Hippocampal formation (tissue), 2 donors: ENCODE data around the gene GAL3ST2.
A peak's percentile ranks its signal among the peaks of the same experiment; 100 is the strongest.
"Not testable (repeated sequence)": the region's sequence is repeated elsewhere in the genome, so short reads cannot be mapped to it uniquely, and the experiment has no call there.

ENCODE experiments used
- DNase-seq, 2 donors: peaks; one replicate each; lab custom pipeline; 2025; lab: John Stamatoyannopoulos, UW

Gene GAL3ST2

DNA sequence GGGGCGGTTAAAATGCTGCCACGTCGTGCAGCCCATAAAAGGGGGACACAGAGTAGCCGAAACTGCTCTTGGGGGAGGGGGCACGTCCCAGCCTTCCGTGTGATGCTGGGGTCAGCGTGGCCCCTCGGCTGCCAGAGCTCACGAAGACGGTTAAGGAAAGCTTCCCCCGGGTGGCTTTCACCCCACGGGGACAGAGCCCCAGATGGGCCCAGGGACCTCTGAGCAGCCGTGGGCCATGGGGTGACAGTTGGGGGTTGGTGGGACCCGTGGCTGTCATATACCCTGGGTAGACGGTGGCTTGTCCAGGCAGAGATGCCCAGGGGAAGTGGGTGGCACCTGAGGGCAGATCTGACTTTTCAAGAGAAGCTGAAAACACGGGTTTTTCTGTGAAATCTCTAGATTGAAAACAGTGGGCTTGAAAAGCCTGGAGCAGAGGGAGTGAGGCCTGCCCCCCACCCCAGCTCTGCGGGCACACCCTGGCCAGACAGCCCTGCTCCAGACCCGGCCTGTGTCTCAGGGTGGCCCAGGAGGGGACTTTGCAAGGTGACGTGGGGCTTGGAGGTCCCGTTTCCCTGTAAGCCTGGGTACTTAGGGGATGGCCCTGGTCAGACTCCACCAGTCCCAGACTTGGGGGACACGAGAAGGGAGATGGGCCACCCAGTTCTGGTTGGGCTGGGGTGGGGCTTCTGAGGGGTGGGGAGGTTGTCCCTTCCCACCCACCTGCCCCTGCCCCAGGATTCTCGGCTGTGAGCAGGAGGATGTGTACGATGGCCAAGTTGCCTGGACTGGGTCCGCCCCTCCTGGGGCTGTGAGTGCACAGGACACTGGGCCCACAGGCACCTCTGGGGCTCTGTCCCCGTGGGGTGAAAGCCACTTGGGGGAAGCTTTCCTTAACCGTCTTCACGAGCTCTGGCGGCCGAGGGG is 33.0 kb downstream of the GAL3ST2 start:
- no peak for DNase-seq

DNA sequence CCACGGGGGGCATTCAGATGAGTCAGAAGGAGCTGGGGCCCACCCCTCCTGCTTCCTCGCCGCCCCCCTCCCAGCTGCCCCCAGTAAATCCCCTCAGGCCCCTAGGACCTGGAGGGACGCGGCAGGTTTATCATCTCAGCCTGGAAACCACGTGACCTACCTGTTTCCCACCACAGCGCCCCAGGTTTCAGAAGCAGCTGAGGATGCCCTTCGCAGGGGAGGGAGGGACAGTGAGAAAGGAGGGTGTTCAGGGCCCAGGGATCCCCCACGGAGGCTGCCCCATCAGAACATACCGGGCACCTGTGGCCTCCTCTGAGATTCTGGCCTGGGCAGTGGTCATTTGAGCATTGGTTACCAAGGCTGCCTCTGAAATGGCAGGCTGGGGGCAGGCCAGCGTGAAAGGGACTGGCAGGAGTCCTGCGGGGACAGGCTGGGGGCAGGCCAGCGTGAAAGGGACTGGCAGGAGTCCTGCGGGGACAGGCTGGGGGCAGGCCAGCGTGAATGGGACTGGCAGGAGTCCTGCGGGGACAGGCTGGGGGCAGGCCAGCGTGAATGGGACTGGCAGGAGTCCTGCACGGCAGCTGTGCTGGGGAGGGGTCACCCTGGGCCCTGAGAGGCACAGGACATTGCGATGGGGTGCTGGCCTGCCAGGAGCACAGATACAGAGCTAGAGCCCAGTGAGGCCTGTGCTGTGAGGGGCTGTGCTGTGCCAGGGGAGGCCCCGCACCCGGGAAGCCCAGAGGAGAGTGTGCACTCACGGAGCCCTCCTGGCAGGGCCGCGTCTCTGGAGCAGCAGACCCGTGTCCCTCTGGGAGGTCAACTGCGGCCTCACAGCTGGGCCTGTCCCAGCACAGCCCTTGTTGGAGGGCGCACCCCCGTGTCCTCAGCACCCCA is 33.9 kb downstream of the GAL3ST2 start:
- DNase-seq = peak; percentile 56 to 70

DNA sequence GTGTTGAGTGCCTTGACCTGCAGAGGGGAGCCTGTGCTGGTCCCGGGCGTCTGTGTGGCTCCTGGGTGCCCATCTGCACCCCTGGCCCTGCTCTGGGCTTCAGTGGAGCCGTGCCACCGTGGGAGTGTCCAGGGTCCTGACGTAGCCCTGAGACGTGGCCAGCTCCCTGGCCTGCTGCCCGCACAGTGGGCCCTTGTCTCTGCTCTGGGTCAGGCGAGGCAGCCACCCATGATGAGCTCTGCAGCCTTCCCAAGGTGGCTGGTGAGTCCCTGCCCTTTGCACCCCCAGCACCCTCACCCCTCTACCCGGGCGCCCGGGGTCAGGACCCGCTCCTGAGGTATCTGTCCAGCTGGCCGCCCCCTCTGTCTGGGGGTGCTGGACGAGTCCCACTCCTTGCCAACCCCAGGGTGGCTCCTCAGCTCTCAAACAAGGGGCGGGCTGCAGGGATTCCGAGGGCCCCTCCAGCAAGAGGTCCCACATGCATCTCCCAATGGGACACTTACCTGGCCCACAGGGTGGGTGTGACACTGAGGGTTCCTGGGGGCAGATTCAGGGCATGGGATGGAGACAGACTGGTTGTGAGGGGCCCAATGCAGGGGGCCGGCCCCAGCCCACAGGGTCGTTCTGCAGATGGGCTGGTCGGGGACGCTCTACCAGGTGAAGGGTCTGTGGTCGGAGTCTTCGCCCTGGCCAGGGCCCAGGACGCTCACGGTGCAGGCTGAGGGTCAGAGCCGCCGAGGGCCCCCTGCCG is 34.8 kb downstream of the GAL3ST2 start:
- peak; percentile 51 to 70 for DNase-seq

DNA sequence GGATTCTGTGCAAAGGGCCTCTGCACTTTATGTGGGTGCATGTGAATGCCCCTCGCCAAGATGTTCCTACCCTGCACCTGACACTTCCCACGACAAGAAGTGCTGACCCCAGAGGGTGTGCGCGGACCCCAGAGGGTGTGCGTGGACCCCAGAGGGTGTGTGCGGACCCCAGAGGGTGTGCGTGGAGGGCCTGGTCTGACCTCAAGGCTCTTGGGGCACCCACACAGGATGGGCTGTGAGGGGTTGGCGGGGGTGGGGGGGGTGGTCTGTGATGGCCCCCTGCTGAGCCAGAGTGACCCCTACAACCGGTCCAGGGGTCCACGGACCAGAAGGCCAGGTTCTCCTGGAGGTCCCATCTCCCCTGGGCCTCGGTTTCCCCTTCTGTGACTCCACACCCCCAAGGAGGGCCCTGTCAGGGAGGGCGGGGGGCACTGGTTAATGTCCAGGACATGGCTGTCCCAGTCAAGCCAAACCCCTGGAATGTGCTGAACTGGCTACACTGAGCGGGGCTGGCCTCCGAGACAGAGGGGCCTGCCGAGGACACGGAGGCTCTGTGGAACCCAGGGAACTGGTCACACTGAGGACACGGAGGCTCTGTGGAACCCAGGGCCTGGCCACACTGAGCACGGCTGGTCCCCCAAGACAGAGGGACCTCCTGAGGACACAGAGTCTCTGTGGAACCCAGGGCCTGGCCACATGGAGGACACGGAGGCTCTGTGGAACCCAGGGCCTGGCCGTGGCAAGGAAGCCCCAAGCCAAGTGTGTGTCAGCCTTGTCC is 35.5 kb downstream of the GAL3ST2 start:
- no peak for DNase-seq

DNA sequence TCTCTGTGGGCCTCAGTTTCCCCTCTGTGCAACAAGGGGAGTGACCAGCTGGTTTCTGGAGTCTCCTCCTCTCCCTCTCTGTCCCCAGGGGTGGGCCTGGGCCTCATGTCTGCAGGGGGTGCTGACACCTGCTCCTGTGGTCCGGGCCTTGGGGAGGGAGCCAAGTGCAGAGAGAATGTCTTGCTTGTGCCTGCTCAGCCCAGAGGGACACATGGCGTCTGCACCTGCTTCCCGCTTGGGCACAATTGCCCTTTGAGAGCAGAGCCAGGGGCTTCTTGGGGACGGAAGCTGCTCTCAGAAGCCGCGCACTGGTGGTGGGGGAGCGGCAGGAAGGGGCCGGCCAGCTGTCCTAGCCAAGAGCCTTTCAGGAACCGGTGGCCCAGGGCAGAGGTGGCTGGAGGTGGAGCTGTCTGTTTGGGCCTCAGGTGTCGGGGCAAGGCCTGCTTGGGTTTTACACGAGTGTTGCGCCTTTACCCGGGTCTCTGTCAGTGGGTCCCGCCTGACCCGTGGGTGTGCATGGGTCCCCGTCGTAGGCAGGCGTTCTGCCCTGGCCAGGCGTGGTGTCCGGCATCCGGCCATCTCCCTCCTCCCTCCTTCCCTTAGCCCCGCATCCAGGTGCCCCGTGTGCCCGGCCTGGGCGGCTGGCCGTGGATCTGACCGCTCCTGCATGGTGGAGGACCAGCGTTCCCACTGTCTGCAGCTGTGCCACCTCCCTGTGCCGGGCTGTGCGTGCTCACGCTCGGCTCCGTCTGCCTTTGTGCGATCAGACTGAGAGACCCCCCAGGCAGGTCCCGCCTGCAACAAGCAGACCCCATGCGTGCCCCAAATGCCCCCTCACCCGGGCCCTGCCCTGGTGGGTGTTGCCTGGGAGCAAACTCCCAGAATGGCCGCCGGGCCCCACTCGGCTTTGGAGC is 36.4 kb downstream of the GAL3ST2 start:
- DNase-seq = peak in 1 of 2 donors; percentile 51

DNA sequence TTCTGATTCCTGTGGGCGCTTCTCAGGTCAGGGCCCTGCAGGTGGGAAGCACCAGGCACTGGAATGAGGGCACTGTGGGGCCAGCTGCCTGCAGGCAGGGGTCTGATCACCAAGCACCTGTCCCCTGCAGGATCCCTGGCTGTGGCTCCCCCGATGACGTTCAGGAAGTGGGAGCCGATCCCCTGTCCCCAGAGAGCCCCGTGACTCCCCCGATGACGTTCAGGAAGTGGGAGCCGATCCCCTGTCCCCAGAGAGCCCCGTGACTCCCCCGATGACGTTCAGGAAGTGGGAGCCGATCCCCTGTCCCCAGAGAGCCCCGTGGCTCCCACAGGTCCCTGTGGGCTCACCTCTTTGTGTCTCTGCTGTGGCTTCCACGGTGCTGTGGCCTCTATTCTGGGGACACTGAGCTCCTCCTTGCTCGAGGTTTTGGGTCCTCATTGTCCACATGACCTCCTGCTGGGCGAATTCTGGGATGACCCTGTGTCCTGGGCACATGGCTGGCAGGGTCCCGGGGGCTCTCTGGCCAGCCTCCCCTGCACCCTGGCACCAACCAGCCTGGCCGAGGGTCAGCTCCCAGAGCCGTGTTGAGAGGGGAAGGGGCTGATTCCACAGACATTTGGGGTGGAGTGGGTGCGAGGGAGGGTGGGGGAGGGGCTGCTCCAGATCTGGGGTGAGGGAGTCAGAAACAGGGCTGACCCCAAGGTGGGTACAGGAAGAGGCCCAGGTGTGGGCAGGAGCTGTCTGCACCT is 37.2 kb downstream of the GAL3ST2 start:
- no peak for DNase-seq

DNA sequence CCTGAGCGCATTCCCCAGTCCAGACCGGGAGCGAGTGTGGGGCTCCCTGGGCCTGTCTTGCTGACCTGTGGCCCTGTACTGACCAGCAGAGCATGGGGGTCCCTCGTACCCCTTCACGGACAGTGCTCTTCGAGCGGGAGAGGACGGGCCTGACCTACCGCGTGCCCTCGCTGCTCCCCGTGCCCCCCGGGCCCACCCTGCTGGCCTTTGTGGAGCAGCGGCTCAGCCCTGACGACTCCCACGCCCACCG is 37.7 kb downstream of the GAL3ST2 start:
- DNase-seq = no peak

DNA sequence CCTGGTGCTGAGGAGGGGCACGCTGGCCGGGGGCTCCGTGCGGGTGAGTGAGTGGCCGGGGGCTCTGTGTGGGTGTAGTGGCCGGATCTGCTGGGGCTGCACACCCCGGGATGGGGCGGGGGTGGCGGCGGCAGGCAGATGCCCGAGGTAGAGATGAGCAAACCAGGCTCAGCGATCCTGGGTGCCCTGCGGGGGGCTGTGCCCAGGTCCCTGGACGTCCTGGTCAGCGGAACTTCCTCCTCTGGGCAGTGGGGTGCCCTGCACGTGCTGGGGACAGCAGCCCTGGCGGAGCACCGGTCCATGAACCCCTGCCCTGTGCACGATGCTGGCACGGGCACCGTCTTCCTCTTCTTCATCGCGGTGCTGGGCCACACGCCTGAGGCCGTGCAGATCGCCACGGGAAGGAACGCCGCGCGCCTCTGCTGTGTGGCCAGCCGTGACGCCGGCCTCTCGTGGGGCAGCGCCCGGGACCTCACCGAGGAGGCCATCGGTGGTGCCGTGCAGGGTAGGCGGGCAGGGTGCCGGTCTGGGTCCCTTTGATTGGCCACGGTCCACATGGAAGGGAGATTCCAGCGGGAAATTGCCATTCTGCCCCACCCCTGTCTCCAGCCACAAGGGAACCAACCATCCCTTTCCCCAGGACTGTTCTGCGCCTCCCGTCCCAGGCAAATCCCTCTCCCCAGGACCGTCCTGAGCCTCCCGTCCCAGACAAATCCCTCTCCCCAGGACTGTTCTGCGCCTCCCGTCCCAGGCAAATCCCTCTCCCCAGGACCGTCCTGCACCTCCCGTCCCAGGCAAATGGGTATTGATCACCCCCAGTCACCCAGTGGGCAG is 38.2 kb downstream of the GAL3ST2 start:
- no peak for DNase-seq

DNA sequence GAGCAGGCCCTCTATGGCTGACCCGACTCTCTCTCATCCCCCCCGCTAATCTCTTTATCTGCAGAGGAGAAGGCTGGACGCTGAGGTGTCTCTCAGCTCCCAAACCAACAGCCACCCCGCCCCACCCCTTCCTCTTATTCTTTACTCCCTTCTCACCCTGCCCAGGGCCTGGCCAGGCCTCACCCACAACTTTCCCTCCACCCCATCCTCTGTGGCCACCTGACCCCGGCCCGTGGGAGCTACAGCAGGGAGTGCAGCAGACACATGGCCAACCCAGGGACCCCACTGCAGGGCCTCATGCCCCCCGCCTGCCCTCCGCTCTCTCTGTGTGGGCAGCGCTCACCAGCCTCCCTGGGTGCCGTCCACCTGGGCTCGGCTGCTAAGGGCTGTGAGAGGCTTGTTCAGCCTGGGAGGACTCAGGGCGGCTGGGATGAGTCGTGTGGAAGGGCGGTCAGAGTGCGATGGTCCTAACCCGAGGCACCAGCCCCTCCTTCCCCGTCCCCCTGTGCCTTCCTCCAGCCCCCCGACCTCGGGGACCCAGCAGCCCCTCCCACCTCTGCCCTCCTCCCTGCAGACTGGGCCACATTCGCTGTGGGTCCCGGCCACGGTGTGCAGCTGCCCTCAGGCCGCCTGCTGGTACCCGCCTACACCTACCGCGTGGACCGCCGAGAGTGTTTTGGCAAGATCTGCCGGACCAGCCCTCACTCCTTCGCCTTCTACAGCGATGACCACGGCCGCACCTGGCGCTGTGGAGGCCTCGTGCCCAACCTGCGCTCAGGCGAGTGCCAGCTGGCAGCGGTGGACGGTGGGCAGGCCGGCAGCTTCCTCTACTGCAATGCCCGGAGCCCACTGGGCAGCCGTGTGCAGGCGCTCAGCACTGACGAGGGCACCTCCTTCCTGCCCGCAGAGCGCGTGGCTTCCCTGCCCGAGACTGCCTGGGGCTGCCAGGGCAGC is 39.1 kb downstream of the GAL3ST2 start:
- no peak for DNase-seq

DNA sequence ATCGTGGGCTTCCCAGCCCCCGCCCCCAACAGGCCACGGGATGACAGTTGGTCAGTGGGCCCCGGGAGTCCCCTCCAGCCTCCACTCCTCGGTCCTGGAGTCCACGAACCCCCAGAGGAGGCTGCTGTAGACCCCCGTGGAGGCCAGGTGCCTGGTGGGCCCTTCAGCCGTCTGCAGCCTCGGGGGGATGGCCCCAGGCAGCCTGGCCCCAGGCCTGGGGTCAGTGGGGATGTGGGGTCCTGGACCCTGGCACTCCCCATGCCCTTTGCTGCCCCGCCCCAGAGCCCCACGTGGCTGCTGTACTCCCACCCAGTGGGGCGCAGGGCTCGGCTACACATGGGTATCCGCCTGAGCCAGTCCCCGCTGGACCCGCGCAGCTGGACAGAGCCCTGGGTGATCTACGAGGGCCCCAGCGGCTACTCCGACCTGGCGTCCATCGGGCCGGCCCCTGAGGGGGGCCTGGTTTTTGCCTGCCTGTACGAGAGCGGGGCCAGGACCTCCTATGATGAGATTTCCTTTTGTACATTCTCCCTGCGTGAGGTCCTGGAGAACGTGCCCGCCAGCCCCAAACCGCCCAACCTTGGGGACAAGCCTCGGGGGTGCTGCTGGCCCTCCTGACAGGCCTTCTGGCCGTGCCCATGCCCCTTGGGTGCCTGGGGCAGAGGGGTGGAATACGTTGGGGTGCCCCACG is 40.0 kb downstream of the GAL3ST2 start:
- no peak for DNase-seq

DNA sequence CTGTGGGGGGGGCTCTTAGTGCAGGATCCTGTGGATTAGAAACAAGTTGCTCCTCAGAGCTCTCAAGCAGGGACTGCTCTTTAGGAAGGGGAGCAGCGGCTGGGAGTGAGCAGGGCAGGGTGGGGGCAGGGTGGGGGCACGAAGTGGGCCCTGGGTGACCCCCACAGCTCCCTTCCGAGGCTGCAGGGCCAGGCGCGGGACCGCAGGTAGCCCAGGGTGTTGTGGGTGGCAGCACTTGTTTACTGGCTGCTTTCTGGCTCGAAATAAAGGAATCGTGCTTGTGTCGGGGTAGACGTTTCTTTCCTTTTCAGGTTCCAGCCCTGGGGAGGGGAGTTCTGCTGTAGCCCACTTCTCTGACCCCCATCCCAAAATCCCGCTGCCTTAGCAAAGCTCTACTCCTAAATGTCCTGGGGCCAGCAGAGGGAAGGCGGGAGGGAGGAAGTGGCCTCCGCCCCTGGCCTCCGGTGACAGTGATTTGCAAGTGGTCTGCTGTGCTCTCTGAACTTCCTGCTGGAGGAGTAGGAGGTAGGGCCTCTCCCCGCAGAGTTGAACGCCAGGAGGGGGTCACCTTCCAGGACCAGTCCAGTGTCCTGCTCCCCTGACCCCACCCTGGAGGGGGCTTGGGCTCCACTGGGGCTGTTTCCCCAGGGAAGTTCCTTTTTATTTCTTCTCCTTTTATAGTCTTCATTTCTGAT is 40.7 kb downstream of the GAL3ST2 start:
- DNase-seq = no peak

DNA sequence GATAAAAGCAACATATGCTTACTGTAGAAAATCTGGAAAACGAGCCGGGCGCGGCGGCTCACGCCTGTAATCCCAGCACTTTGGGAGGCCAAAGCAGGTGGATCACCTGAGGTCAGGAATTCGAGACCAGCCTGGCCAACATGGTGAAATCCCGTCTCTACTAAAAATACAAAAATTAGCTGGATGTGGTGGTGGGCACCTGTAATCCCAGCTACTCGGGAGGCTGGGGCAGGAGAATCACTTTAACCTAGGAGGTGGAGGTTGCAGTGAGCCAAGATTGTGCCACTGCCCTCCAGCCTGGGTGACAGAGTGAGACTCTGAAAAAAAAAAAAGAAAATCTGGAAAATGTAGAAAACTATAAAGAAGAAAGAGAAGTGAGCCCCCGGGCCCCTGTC is 41.2 kb downstream of the GAL3ST2 start:
- not testable (repeated sequence) for DNase-seq

DNA sequence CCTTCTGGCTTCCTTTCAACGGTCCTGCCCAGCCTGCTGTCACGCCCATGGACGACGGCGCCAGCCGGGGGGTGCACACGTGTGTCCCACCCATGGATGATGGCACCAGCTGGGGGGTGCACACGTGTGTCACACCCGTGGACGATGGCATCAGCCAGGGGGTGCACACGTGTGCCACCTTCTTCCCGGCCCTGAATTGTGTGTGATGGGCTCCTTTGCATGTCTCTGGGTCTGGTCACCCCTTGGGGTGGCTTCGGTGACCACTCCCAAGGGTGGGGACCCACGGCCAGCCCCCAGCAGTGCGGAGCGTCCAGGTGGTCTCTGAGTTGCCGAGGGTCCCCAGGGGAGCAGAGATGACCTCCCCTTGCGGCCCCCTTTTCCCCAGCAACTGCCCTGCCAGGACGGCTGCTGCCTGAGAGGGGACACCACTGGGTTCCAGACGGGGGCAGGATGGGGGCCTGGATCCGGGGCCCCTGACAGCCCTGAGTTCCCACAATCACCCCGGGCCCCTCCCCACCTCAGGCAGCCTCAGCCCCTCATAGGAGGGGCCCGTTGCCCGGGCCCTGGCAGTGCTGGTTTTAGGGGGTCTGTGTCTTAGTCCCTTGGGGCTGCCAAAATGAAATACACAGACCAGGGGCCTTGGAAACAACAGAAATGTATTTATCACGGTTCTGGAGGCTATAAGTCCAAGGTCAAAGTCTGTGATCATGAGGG is 41.8 kb downstream of the GAL3ST2 start:
- DNase-seq = no peak

DNA sequence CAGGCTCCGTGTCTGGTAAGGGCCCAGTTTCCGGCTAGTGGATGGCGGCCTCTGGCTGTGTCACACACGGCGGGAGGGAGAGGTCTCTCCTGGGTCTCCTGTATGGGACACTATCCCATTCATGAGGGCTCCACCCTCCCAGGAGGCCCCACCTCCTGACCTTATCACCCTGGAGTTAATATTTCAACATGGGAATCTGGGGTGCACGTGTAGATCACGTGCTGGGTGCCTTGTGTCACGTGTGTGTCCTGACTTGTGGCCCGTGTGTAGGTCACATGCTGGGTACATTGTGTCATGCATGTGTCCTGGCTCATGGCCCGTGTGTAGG is 42.3 kb downstream of the GAL3ST2 start:
- DNase-seq = no peak

DNA sequence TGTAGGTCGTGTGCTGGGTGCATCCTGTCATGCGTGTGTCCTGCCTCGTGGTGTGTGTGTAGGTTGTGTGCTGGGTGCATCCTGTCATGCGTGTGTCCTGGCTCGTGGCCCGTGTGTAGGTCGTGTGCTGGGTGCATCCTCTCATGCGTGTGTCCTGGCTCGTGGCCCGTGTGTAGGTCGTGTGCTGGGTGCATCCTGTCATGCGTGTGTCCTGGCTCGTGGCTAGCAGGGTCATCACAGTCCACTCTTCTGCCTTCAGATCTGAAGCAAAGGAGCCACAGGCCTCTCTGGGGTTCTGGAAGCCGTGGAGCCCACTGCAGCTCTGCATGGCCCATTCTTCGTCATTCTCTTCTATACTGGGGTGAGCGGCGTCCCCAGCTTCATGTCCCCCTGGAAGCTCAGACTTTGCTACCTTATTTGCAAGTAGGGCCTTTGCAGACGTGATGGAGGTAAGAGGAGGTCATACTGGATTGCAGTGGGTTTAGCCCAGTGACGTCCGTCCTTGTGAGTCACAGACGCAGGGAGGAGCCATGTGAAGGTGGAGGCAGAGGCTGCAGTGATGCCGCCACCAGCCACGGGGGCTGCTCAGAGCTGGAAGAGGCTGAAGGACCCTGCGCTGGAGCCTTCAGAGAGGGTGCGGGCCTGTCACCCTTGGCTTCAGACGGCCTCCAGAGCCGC is 43.5 kb downstream of the GAL3ST2 start:
- DNase-seq = not testable (repeated sequence)
